HepG2 (cell line): Measurements from ENCODE around the gene TMEM120A. TPM values are rescaled to one million over a fixed set of nuclear protein-coding genes. Genes with fewer than 3 reads are reported as not detected.

Source experiments
- ATF1 ChIP-seq: IDR thresholded peaks from 2 replicates; pipeline ENCODE4 v1.6.1; 2016; ENCODE audit warnings: mild to moderate bottlenecking, control low read depth
- BRCA1 ChIP-seq: sonication (generic); formaldehyde crosslinking; IDR thresholded peaks from 2 replicates; pipeline ENCODE4 v1.4.0; 2020; ENCODE audit warnings: missing genetic modification reagents
- CHCHD3 ChIP-seq: sonication (generic); formaldehyde crosslinking; IDR thresholded peaks from 2 replicates; pipeline ENCODE4 v1.8.0; 2022; ENCODE audit warnings: mild to moderate bottlenecking, missing genetic modification reagents, moderate library complexity
- CSRNP1 ChIP-seq: sonication (generic); formaldehyde crosslinking; IDR thresholded peaks from 2 replicates; pipeline ENCODE4 v1.8.1; 2023; ENCODE audit warnings: mild to moderate bottlenecking, missing genetic modification reagents
- FLYWCH1 ChIP-seq: sonication (generic); formaldehyde crosslinking; IDR thresholded peaks from 2 replicates; pipeline ENCODE4 v1.8.1; 2023; ENCODE audit warnings: mild to moderate bottlenecking, missing genetic modification reagents
- FOXJ3 ChIP-seq: sonication (generic); formaldehyde crosslinking; IDR thresholded peaks from 2 replicates; pipeline ENCODE4 v1.4.0; 2020; ENCODE audit warnings: missing genetic modification reagents, mild to moderate bottlenecking, borderline replicate concordance
- ISL2 ChIP-seq: sonication (generic); formaldehyde crosslinking; IDR thresholded peaks from 2 replicates; pipeline ENCODE4 v1.5.0; 2020; ENCODE audit warnings: missing genetic modification reagents
- KAT2B ChIP-seq: fragments of 150-350 bp; IDR thresholded peaks from 2 replicates; pipeline ENCODE4 v1.6.1; 2014; ENCODE audit warnings: low read depth, low read length, borderline replicate concordance
- SALL2 ChIP-seq: sonication (generic); formaldehyde crosslinking; IDR thresholded peaks from 2 replicates; pipeline ENCODE4 v1.8.1; 2023; ENCODE audit warnings: mild to moderate bottlenecking, missing genetic modification reagents, inconsistent platforms
- SRSF4 ChIP-seq: fragments of 200-400 bp; formaldehyde crosslinking; IDR thresholded peaks from one replicate; pipeline ENCODE4 v1.6.1; 2018; ENCODE audit warnings: mild to moderate bottlenecking, low read depth, low read length, moderate library complexity; ENCODE audit not compliant: poor library complexity, severe bottlenecking
- ZNF441 ChIP-seq: sonication (generic); formaldehyde crosslinking; IDR thresholded peaks from 2 replicates; pipeline ENCODE4 v1.7.0; 2021; ENCODE audit warnings: missing genetic modification reagents, borderline replicate concordance
- ZNF772 ChIP-seq: sonication (generic); formaldehyde crosslinking; IDR thresholded peaks from 2 replicates; pipeline ENCODE4 v1.5.0; 2020; ENCODE audit warnings: mild to moderate bottlenecking, missing genetic modification reagents
- ZNF850 ChIP-seq: sonication (generic); formaldehyde crosslinking; conservative IDR thresholded peaks from 2 replicates; pipeline ENCODE4 v1.9.0; 2021; ENCODE audit warnings: mild to moderate bottlenecking, missing genetic modification reagents
- polyA plus RNA-seq, 8 experiments: library from polyadenylated mRNA; depleted of rRNA in 3 of 8; stranded (reverse) in 7 of 8; unstranded in 1 of 8; fragments of >200 nt; fragmentation: Illumina TruSeq in 4 of 8; extraction: Trizol in 4 of 8; gene quantifications; 2 replicates each; pipeline versions ENCODE4 v1.2.1 to v1.2.3, GENCODE V29; 2011 to 2016; ENCODE audit warnings: low read depth in 4 of 8, missing spikeins in 1 of 8, mixed read lengths in 1 of 8; ENCODE audit not compliant: insufficient read depth in 1 of 8
- total RNA-seq, 5 experiments: library from RNA; depleted of rRNA; stranded (reverse); fragments of >200 nt; fragmentation: Illumina TruSeq; extraction: Trizol; gene quantifications; 2 replicates each; pipeline ENCODE4 v1.2.3, GENCODE V29; 2016; ENCODE audit warnings: low read depth in 1 of 5
- TF ChIP-seq, protein P1 (sequence below): sonication (generic); formaldehyde crosslinking; IDR thresholded peaks from 2 replicates; pipeline ENCODE4 v1.5.0; 2020; ENCODE audit warnings: missing genetic modification reagents, mild to moderate bottlenecking, borderline replicate concordance
- TF ChIP-seq, protein P2 (sequence below): sonication (generic); formaldehyde crosslinking; IDR thresholded peaks from one replicate; pipeline ENCODE4 v1.5.1; 2020; ENCODE audit warnings: mild to moderate bottlenecking, missing genetic modification reagents; ENCODE audit errors: not compliant biosample characterization
- TF ChIP-seq, protein P3 (sequence below): sonication (generic); formaldehyde crosslinking; IDR thresholded peaks from 2 replicates; pipeline ENCODE4 v1.5.0; 2020; ENCODE audit warnings: mild to moderate bottlenecking, missing genetic modification reagents, borderline replicate concordance

TMEM120A gene
- total and polyA plus RNA-seq, 2 of the 13 experiments (the other 11 are each of a cell fraction or from before 2014, with no cell fraction given): 40.3 to 102 TPM

- TF ChIP-seq SRSF4 (no peak), ZNF441 (CRISPR knock-in tag) (no peak), SALL2 (CRISPR knock-in tag) (no peak), FOXJ3 (CRISPR knock-in tag) (0 out of 2 replicates have a peak, but pooled peaks have one; percentile 43), CSRNP1 (no peak), CHCHD3 (CRISPR knock-in tag) (no peak), KAT2B (no peak), ATF1 (no peak), ZNF850 (CRISPR knock-in tag) (no peak), FLYWCH1 (no peak), ISL2 (CRISPR knock-in tag) (peak; percentile 52; the same call in 1 of the 2 replicates), BRCA1 (CRISPR knock-in tag) (peak; percentile 2; the same call in 1 of the 2 replicates), ZNF772 (CRISPR knock-in tag) (no peak; the same call in 1 of the 2 replicates)
- TF ChIP-seq, protein P1, sequence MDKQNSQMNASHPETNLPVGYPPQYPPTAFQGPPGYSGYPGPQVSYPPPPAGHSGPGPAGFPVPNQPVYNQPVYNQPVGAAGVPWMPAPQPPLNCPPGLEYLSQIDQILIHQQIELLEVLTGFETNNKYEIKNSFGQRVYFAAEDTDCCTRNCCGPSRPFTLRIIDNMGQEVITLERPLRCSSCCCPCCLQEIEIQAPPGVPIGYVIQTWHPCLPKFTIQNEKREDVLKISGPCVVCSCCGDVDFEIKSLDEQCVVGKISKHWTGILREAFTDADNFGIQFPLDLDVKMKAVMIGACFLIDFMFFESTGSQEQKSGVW (CRISPR knock-in tag): no peak
- TF ChIP-seq, protein P2, sequence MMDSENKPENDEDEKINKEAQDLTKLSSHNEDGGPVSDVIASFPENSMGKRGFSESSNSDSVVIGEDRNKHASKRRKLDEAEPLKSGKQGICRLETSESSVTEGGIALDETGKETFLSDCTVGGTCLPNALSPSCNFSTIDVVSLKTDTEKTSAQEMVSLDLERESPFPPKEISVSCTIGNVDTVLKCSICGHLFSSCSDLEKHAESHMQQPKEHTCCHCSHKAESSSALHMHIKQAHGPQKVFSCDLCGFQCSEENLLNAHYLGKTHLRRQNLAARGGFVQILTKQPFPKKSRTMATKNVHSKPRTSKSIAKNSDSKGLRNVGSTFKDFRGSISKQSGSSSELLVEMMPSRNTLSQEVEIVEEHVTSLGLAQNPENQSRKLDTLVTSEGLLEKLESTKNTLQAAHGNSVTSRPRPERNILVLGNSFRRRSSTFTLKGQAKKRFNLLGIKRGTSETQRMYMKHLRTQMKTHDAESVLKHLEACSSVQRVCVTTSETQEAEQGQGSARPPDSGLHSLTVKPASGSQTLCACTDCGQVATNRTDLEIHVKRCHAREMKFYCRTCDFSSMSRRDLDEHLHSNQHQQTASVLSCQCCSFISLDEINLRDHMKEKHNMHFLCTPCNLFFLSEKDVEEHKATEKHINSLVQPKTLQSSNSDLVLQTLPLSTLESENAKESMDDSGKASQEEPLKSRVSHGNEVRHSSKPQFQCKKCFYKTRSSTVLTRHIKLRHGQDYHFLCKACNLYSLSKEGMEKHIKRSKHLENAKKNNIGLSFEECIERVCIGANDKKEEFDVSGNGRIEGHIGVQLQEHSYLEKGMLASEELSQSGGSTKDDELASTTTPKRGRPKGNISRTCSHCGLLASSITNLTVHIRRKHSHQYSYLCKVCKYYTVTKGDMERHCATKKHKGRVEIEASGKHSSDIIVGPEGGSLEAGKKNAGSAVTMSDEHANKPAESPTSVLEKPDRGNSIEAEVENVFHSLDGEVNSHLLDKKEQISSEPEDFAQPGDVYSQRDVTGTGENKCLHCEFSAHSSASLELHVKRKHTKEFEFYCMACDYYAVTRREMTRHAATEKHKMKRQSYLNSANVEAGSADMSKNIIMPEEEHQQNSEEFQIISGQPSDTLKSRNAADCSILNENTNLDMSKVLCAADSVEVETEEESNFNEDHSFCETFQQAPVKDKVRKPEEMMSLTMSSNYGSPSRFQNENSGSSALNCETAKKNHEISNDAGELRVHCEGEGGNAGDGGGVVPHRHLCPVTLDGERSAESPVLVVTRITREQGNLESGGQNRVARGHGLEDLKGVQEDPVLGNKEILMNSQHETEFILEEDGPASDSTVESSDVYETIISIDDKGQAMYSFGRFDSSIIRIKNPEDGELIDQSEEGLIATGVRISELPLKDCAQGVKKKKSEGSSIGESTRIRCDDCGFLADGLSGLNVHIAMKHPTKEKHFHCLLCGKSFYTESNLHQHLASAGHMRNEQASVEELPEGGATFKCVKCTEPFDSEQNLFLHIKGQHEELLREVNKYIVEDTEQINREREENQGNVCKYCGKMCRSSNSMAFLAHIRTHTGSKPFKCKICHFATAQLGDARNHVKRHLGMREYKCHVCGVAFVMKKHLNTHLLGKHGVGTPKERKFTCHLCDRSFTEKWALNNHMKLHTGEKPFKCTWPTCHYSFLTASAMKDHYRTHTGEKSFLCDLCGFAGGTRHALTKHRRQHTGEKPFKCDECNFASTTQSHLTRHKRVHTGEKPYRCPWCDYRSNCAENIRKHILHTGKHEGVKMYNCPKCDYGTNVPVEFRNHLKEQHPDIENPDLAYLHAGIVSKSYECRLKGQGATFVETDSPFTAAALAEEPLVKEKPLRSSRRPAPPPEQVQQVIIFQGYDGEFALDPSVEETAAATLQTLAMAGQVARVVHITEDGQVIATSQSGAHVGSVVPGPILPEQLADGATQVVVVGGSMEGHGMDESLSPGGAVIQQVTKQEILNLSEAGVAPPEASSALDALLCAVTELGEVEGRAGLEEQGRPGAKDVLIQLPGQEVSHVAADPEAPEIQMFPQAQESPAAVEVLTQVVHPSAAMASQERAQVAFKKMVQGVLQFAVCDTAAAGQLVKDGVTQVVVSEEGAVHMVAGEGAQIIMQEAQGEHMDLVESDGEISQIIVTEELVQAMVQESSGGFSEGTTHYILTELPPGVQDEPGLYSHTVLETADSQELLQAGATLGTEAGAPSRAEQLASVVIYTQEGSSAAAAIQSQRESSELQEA (CRISPR knock-in tag): no peak
- TF ChIP-seq, protein P3, sequence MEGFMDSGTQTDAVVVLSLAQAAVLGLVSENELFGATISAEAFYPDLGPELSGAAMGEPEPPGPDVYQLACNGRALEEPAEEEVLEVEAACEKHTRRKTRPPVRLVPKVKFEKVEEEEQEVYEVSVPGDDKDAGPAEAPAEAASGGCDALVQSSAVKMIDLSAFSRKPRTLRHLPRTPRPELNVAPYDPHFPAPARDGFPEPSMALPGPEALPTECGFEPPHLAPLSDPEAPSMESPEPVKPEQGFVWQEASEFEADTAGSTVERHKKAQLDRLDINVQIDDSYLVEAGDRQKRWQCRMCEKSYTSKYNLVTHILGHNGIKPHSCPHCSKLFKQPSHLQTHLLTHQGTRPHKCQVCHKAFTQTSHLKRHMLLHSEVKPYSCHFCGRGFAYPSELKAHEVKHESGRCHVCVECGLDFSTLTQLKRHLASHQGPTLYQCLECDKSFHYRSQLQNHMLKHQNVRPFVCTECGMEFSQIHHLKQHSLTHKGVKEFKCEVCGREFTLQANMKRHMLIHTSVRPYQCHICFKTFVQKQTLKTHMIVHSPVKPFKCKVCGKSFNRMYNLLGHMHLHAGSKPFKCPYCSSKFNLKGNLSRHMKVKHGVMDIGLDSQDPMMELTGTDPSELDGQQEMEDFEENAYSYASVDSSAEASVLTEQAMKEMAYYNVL (CRISPR knock-in tag): 0 out of 2 replicates have a peak, but pooled peaks have one; percentile 49
These were observed at the start of gene TMEM120A (continued) for GRCh38 chr7:75994388-75995051.
